GM12874 (cell line): ENCODE measurements around the gene RPL39L.

Experiments
- CTCF ChIP-seq: IDR thresholded peaks from 2 replicates; pipeline ENCODE4 v1.5.1; 2011; ENCODE audit warnings: low read depth, mild to moderate bottlenecking, control low read depth, low read length, moderate library complexity; ENCODE audit not compliant: insufficient read depth

Gene RPL39L

GRCh38 chr3:187136337-187136736, 3.0 kb downstream of the RPL39L start:
- TF ChIP-seq CTCF: no peak

GRCh38 chr3:187132666-187133065, 6.6 kb downstream of the RPL39L start:
- no peak for TF ChIP-seq CTCF

- TF ChIP-seq CTCF: no peak
These were observed 7.3 kb downstream of the RPL39L start for GRCh38 chr3:187131981-187132380.

- no peak for TF ChIP-seq CTCF
These were observed 8.8 kb downstream of the RPL39L start for GRCh38 chr3:187130346-187131066.

GRCh38 chr3:187125319-187126031, 13.8 kb downstream of the RPL39L start:
- no peak for TF ChIP-seq CTCF

- TF ChIP-seq CTCF: no peak
These were observed 17.0 kb downstream of the RPL39L start for GRCh38 chr3:187122261-187122660.

GRCh38 chr3:187120326-187120725, 19.0 kb downstream of the RPL39L start:
- no peak for TF ChIP-seq CTCF
